CD4-positive, alpha-beta T cell treated with Interleukin-1 beta for 1 hour (primary cell): ENCODE measurements around the gene CPA4.

ENCODE experiments used
- DNase-seq, 2 donors: peaks; one replicate each; pipeline ENCODE4 v3.0.0-alpha.2; 2020 to 2022

The CPA4 gene

DNA sequence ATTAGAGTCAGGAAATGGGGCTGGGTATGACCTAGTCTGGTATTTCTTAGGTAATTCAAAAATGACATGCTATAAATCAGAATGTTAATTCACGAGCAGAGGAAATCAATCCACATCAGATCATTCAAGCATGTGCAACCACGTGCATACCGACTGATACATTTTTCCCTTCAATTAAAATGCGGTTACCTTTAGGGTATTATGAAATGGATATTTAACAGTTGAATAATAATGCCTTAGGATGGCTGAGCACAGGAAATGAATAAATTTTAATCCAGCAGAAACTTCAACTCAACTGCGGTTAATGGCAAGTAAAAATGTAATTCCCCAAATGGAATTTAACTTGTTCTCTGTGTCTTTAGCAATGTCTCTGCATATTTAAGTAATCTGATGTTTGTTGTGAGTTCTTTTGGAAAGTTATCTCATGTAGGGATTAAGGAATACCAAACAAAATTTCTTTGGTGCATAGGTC is 17.1 kb upstream of the CPA4 start:
- DNase-seq, result no peak

DNA sequence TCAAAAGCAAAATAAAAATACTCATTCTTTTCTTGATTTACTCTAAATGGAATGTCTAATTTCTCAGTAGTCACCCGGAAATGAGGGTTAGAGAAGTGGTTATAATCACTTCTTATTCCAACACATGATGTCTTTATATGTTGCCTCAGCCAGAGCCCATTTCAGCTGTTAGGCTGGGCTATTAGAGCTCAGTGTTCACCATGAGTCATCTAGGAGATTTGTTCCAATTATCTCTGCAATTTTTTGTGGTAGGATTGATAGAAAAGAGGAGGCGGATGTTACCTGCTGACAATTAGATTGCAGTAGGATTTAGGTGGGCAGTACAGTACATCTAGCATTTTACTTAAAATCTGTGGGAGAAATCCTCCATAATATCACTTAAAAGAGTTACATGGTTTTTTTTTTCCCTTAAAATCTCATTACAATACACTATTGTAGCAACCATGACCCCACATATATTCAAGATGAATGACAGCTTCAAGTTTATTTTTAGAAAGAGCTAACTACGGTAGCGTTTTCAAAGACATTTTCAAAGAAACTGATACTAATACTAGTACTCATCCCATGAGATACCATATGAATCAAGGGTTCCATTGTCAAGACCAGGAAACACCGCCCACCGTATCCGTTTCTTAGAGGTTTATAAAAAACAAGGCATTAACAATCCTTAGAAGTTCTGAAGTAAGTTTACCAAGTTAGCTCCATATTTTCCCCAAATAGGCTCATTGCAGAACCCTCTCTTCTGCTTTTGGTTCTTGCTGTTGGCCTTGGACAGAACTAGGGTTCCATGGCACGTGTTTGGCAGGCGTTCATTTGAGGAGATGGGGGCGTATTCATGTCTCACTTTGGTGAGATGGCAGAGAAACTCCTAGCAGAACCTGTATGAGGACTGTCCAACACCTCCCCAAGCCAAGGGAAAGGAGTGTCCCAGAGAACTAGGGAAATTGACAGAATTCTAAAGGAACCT is 15.9 kb upstream of the CPA4 start:
- no peak for DNase-seq

DNA sequence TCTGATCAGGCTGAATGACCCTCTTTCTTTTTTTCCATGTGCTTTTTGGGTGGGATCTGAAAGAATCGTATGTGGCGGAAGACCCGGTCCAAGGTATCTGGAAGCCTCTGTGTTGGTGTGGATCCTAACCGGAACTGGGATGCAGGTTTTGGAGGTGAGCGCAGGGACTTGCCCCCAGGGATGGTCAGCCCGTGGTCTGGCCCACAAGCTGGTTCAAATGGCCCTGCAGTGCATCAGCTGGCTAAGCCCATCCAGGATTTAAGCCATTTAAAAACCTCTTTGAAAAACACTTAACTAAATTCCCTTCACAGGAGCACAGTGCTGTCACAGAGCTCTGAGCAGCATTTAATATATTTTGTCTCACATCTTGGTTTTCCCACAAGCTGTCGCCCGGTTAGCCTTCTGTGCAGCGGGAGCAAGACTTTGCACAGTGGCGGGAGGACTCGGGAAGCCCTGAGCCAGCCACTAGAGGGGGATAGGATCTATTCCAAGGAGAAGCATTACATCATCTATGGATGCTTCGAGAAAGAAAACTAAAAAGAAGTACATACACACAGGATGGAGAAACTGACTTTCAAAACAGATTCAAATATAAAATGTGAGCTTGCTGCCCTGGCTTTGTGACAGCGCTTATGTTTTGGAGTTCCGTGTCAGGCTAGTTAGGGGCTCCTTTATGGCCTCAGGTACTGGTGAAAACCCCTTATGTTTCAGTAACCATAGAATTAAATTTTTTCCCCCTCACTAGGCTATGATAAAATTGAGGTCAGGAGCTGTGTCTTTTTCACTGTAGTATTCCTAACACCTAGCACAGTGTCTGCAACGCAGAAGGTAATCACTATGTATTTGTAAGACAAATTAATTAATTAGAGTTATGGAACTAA is 15.0 kb upstream of the CPA4 start:
- DNase-seq, result no peak

DNA sequence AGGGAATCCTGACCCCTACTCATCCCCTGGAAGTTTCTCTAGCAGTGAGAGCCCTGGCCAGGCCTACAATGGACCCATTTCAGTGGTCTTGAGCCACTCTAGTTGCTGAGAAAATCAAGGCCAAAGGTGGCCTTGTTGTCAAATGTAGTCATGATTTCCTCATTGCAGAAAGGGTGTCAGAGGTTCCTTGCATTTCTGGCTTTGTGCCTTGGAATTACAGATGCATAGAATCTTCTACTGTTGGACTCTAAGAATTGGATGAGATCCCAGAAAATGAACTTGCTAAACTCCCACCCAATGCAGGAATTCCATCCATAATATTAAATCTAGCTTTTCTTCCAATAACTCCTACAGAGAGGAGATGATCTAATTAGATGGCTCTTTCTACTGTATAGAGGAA is 14.1 kb upstream of the CPA4 start:
- no peak for DNase-seq

DNA sequence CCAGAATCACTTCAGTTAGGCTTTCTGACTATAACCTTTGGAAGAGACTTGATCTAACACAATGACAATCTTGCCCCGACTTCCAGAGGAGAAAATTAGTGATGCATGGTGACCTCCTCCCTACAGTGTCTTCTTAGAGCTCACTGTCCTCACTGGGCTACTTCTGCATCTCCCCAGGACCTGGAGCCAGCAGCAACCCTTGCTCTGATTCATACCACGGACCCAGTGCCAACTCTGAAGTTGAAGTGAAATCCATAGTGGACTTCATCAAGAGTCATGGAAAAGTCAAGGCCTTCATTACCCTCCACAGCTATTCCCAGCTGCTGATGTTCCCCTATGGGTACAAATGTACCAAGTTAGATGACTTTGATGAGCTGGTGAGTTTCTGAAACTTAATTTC is 13.7 kb upstream of the CPA4 start:
- DNase-seq, result no peak

DNA sequence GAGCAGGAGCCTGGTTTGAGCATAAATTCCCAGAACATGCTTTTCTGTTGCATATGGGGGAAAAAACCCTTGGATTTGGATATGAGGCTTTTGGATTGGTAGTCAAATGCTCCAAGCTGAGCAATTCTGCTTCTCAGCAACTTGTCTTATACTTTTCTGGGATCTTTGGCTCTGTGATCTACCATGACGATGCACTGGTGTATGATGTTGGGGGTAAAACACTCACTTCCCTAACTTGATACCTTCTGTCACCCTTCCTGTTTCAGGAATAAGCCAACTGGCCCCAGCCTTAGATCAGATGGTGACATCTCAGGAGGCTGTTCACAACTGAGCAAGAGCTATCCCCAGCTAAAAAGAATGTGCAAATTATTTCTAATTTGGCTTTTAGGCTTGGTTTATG is 13.1 kb upstream of the CPA4 start:
- no peak for DNase-seq

- no peak for DNase-seq
Measured at GRCh38 chr7:130281260-130281659, 11.7 kb upstream of the CPA4 start.

- DNase-seq, result no peak
Measured at GRCh38 chr7:130286881-130287280, 6.1 kb upstream of the CPA4 start.

DNA sequence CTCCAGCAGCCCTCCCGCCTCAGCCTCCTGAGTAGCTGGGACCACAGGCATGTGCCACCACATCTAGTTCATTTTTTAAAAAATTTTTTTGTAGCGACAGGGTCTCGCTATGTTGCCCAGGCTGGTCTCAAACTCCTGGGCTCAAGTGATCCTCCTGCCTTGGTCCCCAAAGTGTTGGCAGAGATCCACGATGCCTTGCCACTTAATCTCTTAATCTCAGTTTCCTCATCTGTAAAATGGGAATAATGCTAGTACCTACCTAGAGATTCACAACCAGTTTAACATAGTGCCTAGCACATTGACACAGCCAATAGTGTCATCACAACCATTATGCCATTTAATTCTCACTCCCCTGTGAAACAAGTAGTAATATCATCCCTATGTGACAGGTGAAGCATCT is 4.8 kb upstream of the CPA4 start:
- no peak for DNase-seq

DNA sequence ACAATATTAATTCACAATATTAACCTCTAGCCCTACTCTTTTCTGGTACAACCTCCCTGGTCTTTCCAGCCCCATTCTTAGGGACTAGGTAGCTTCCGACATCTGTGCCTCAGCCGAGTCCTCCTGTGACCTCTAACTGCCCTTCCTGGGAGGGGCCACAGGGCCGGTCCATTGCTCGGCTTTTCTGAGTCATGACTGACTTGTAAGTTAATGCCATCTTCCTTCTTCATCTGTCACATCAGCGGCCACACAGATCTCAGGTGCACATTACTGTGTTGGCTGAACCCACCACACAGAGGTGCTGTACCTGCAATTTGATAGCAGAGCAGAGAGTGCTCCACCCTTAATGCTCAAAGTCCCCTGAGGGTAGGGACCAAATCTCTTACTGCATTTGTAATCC is 4.1 kb upstream of the CPA4 start:
- no peak for DNase-seq

DNA sequence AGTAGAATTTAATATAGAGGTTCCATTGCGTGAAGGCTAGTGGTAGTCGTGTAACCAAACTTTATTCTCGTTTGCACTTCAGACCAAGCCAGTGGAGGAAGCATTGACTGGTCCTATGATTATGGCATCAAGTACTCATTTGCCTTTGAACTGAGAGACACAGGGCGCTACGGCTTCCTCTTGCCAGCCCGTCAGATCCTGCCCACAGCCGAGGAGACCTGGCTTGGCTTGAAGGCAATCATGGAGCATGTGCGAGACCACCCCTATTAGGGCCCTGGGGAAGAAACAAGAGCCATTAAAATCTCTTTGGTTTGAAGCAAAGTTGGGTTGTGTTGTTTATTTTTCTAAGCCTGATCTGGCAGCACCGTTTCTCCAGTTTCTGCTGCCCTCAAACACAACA is 3.5 kb upstream of the CPA4 start:
- no peak for DNase-seq

DNA sequence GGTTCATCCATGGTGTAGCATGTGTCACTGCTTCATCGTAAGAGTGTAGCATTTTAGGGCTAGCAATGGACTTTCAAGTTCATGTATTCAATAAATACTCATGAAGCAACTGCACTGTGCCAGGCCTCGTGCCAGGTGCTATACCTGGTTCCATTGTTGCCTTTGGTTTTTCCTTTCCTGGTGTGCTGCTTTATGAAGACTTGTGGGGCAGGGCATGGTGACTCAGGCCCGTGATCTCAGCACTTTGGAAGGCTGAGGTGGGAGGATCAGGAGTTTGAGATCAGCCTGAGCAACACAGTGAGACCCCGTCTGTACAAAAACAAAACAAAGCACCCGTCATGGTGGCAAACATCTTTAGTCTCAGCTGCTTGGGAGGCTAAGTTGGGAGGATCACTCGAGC is 2.2 kb upstream of the CPA4 start:
- DNase-seq, result no peak

DNA sequence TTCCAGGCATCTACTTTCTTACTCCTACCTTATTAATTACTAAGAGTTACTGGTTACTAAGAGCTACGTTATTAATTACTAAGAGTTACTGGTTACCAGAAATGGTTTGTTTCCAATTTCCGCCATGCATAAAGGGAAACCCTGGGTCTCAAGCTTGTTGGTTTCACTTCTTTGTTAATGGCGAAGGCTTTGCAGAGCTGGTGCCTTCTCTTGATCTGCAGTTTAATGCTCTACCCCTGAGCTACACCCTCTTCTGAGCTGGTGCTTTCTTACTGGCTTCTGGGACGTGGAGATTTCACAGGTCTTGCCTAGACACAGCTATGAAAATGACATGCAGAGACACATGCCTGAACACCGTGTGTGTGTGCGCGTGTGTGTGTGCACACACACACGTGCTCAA is 560 bp downstream of the CPA4 start:
- no peak for DNase-seq

DNA sequence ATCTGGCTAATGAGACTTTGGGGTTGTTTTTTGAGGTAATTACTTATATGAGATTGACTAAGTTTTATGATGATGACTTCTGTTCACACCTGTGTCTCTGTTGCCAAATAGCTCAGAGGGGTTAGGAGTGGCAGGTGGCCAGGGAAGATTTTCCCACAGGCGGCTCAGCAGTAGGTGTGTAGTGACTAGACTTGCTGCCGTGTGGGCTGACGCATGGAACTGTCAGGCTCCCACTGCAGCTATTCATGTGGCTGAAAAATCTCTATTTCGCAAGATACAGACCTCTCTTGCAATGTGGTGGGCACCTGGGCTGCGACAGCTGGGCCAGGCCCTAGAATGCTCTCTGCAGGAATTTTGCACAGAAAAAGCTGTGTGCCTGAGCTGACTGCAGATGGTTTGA is 1.4 kb downstream of the CPA4 start:
- DNase-seq, result no peak

GRCh38 chr7:130296221-130296951 is 3.4 kb downstream of the CPA4 start:
- DNase-seq, result no peak

GRCh38 chr7:130297628-130298543 is 4.9 kb downstream of the CPA4 start:
- DNase-seq, result no peak

DNA sequence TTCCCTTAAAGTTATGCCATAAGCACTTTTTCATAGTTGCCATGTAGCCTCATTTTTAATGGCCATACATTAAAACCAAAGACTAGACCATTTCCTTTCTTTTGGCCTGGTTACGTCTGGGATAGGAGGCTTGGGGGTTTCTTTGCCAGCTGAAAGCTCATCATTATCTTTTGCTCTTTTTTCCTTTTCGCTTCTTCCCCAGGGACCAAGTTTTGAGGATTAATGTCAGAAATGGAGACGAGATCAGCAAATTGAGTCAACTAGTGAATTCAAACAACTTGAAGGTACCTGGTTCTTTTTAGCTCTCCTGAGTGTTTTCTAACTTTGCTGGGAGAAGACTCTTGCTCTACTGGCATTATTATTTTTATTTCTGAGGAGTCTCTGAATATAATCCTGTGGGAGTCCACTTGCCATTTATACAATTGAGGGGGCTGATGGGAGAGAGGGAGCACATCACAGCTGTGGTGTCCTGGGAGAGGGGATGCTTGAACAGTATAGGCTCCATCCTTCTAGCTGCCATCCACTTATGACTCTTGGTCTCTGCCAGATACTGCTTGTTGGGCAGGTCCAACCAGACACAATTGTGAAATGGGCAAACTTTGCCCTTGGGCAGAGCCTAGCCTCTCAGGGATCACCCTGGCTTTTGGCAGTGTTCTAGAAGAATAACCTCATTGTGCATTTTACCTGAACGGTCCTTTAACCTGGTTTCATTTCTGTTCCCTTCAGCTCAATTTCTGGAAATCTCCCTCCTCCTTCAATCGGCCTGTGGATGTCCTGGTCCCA is 5.8 kb downstream of the CPA4 start:
- no peak for DNase-seq

DNA sequence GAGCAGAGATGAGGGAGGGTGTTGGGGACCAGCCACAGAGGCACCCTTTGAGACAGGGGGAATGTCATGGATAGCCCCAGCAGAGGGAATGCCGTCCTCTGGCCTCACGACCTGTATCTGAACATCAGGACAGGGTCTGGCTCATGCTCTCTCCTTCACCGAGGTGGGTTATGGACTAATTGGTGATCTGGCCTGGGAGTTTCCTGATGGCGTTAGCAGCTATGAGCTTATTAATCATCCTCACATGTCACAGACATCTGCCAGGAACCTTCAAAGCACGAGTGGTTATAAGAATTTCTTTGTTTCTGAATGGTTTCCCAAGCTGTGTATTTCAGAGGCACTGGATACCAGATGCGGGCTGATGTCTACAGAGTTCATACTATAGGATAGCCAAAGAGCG is 6.9 kb downstream of the CPA4 start:
- DNase-seq, result no peak

DNA sequence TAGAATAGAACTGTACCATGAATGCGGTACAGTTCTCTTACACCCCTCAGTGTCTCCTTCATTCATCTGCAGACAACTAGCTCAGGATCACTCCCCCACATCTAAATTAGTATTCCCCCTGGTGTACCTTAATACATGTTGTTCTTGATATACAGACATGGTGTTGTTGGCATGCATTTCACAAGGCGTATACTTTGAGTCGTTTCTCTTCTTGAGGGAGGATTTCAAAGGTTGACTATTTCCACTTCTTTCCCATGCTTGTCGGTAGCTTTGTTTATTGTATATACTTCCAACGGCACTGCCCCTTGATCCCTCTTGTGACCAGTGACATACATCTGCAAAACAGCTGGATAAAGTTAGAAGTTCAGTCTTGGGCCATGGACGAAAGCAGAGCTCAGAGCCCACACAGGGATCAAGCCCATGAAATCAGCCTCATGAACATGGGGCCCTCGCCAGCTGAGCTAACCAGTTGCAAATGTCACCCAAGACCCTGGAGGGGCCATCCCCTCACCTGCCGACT is 8.6 kb downstream of the CPA4 start:
- DNase-seq, result no peak

GRCh38 chr7:130302649-130303048 is 9.7 kb downstream of the CPA4 start:
- no peak for DNase-seq

DNA sequence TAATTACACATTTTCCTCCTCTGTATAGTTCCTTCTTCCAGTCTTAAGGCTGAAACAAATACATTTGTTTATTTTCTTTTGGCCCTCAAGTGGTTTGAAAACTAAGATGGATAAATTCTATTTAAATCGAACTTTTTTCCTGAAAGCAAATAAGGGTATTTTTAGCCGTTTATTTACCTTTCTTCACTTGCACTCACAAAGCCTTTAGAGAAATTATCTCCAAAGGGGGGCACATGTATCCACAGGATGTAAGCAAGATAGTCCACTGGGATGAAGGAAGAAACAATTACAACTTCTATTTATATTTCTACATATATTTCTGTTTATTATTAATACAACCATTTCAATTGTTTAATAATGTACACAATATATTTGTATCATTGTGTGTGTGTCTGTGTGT is 10.2 kb downstream of the CPA4 start:
- DNase-seq, result no peak
